SK-N-SH (cell line): ENCODE measurements around the gene STAC3. TPM values are rescaled to one million over a fixed set of nuclear protein-coding genes. Genes with fewer than 3 reads are reported as not detected.

ENCODE experiments used
- CTCF ChIA-PET: fragments of 300-600, 350-600 bp; formaldehyde crosslinking; extraction: SDS; loops from one replicate; lab custom pipeline; 2021; lab: Yijun Ruan, JAX
- POLR2A ChIA-PET: fragments of 350-600 bp; sonication (Branson Sonifier 250); formaldehyde crosslinking; extraction: SDS; loops from one replicate; lab custom pipeline; 2020; ENCODE audit warnings: antibody characterized with exemption, inconsistent platforms; lab: Yijun Ruan, JAX
- DNase-seq: peaks from one replicate; pipeline ENCODE4 v3.0.0; 2012
- H2AFZ ChIP-seq: fragments of 200-600 bp; sonication (generic); 2 replicates; pipeline ENCODE4 v1.8.1; 2016; ENCODE audit warnings: antibody characterized with exemption, mild to moderate bottlenecking, low read depth
- H3F3A ChIP-seq: fragments of 200-600 bp; sonication (generic); replicated peaks from 2 replicates; pipeline ENCODE3; 2016; ENCODE audit warnings: antibody characterized with exemption, mild to moderate bottlenecking; ENCODE audit not compliant: insufficient read depth
- H3K27ac ChIP-seq, 2 experiments: fragments of 200-500 bp in 1 of 2; fragments of 200-600 bp in 1 of 2; sonication (Bioruptor generic) in 1 of 2; sonication (generic), shearing (Covaris generic) in 1 of 2; 2 replicates each; pipeline versions ENCODE4 v1.5.1 to v1.6.1; 2014 to 2016; ENCODE audit warnings: low read depth in 2 of 2, inconsistent platforms in 1 of 2, low read length in 1 of 2, mild to moderate bottlenecking in 1 of 2, mixed read lengths in 1 of 2
- H3K27me3 ChIP-seq: fragments of 200-600 bp; sonication (generic), shearing (Covaris generic); 2 replicates; pipeline ENCODE4 v1.6.1; 2016; ENCODE audit warnings: mixed run types; ENCODE audit not compliant: insufficient read depth
- H3K36me3 ChIP-seq, 2 experiments: fragments of 200-500 bp in 1 of 2; fragments of 200-600 bp in 1 of 2; sonication (Bioruptor generic) in 1 of 2; sonication (generic) in 1 of 2; replicated peaks in 1 of 2; 2 replicates each; pipeline versions ENCODE3 to v1.5.1; 2014 to 2016; ENCODE audit warnings: low read length in 1 of 2, mild to moderate bottlenecking in 1 of 2; ENCODE audit not compliant: insufficient read depth in 2 of 2, control insufficient read depth in 1 of 2
- H3K4me1 ChIP-seq, 2 experiments: fragments of 200-500 bp in 1 of 2; fragments of 200-600 bp in 1 of 2; sonication (Bioruptor generic) in 1 of 2; sonication (generic), shearing (Covaris generic) in 1 of 2; 2 replicates each; pipeline versions ENCODE4 v1.5.1 to v1.6.1; 2014 to 2016; ENCODE audit warnings: low read depth in 1 of 2, low read length in 1 of 2, mixed run types in 1 of 2; ENCODE audit not compliant: insufficient read depth in 2 of 2, control insufficient read depth in 1 of 2
- H3K4me2 ChIP-seq: fragments of 200-600 bp; sonication (generic), shearing (Covaris generic); 2 replicates; pipeline ENCODE4 v1.6.1; 2017; ENCODE audit warnings: mixed run types
- H3K4me3 ChIP-seq, 2 experiments: fragments of 200-500 bp in 1 of 2; fragments of 200-600 bp in 1 of 2; sonication (Bioruptor generic) in 1 of 2; sonication (generic), shearing (Covaris generic) in 1 of 2; 2 replicates each; pipeline versions ENCODE4 v1.5.1 to v1.8.1; 2014 to 2016; ENCODE audit warnings: low read depth in 2 of 2, inconsistent platforms in 1 of 2, low read length in 1 of 2, mild to moderate bottlenecking in 1 of 2, mixed read lengths in 1 of 2, moderate library complexity in 1 of 2
- H3K79me2 ChIP-seq: fragments of 200-600 bp; sonication (generic); 2 replicates; pipeline ENCODE4 v1.8.1; 2017; ENCODE audit warnings: mild to moderate bottlenecking; ENCODE audit not compliant: insufficient read depth
- H3K9ac ChIP-seq: fragments of 200-600 bp; sonication (generic); 2 replicates; pipeline ENCODE4 v1.6.1; 2017; ENCODE audit warnings: mixed run types
- H3K9me2 ChIP-seq: fragments of 200-600 bp; sonication (generic); 2 replicates; pipeline ENCODE4 v1.6.1; 2017; ENCODE audit warnings: mixed run types
- H3K9me3 ChIP-seq: fragments of 200-600 bp; sonication (generic); 2 replicates; pipeline ENCODE4 v1.6.1; 2017; ENCODE audit warnings: mixed run types, mild to moderate bottlenecking, moderate library complexity
- H4K20me1 ChIP-seq: fragments of 200-600 bp; sonication (generic); 2 replicates; pipeline ENCODE4 v1.6.1; 2017; ENCODE audit warnings: mild to moderate bottlenecking, mixed run types; ENCODE audit not compliant: insufficient read depth
- CTCF ChIP-seq: fragments of 200-600 bp; sonication (generic); IDR thresholded peaks from 2 replicates; pipeline ENCODE4 v1.6.1; 2017; ENCODE audit warnings: antibody characterized with exemption, mild to moderate bottlenecking, moderate library complexity
- ELF1 ChIP-seq: IDR thresholded peaks from 2 replicates; pipeline ENCODE4 v1.4.0; 2012
- EZH2phosphoT487 ChIP-seq: fragments of 200-600 bp; sonication (generic); IDR thresholded peaks from 2 replicates; pipeline ENCODE4 v1.6.1; 2017; ENCODE audit warnings: low read depth, mixed run types, mild to moderate bottlenecking, antibody characterized with exemption, moderate library complexity, borderline replicate concordance
- FOXM1 ChIP-seq: IDR thresholded peaks from 2 replicates; pipeline ENCODE4 v1.4.0; 2012; ENCODE audit warnings: low read depth, mild to moderate bottlenecking
- GABPA ChIP-seq: IDR thresholded peaks from 2 replicates; pipeline ENCODE4 v1.4.0; 2012; ENCODE audit warnings: low read depth, mild to moderate bottlenecking
- MAX ChIP-seq: IDR thresholded peaks from 2 replicates; pipeline ENCODE4 v1.4.0; 2012; ENCODE audit warnings: low read depth
- MXI1 ChIP-seq: IDR thresholded peaks from 2 replicates; pipeline ENCODE4 v1.6.1; 2012; ENCODE audit warnings: mild to moderate bottlenecking, low read depth, low read length, improper control_type of control experiment
- NFIC ChIP-seq: IDR thresholded peaks from 2 replicates; pipeline ENCODE4 v1.4.0; 2012; ENCODE audit warnings: borderline replicate concordance
- NRF1 ChIP-seq: IDR thresholded peaks from 2 replicates; pipeline ENCODE4 v1.6.1; 2012; ENCODE audit warnings: low read depth, mild to moderate bottlenecking, low read length
- REST ChIP-seq: IDR thresholded peaks from 2 replicates; pipeline ENCODE4 v1.6.1; 2012; ENCODE audit warnings: mild to moderate bottlenecking, low read depth, low read length, moderate library complexity
- RFX5 ChIP-seq: IDR thresholded peaks from 2 replicates; pipeline ENCODE4 v1.6.1; 2012; ENCODE audit warnings: mild to moderate bottlenecking, improper control_type of control experiment, low read length
- RXRA ChIP-seq: IDR thresholded peaks from 2 replicates; pipeline ENCODE4 v1.4.0; 2012; ENCODE audit warnings: low read depth, mild to moderate bottlenecking, borderline replicate concordance
- SMC3 ChIP-seq: IDR thresholded peaks from 2 replicates; pipeline ENCODE4 v1.6.1; 2012; ENCODE audit warnings: low read depth, low read length, improper control_type of control experiment
- TAF1 ChIP-seq: IDR thresholded peaks from 2 replicates; pipeline ENCODE4 v1.6.1; 2012; ENCODE audit warnings: low read depth, mild to moderate bottlenecking, low read length, moderate library complexity, borderline replicate concordance
- TCF12 ChIP-seq: IDR thresholded peaks from 2 replicates; pipeline ENCODE4 v1.4.0; 2012
- TEAD4 ChIP-seq: IDR thresholded peaks from 2 replicates; pipeline ENCODE4 v1.4.0; 2012; ENCODE audit warnings: mild to moderate bottlenecking, borderline replicate concordance; ENCODE audit not compliant: insufficient read depth
- USF1 ChIP-seq: IDR thresholded peaks from 2 replicates; pipeline ENCODE4 v1.4.0; 2012; ENCODE audit warnings: low read depth, borderline replicate concordance
- YY1 ChIP-seq: IDR thresholded peaks from 2 replicates; pipeline ENCODE4 v1.4.0; 2012; ENCODE audit warnings: low read depth, mild to moderate bottlenecking
- ZBTB33 ChIP-seq: IDR thresholded peaks from 2 replicates; pipeline ENCODE4 v1.4.0; 2012; ENCODE audit warnings: low read depth, borderline replicate concordance
- WGBS: methylation state at CpG from one replicate; pipeline ENCODE4 v1.1.6; 2017; ENCODE audit warnings: low lambda C conversion rate; 5-methylcytosine and 5-hydroxymethylcytosine counted together
- polyA plus RNA-seq, 3 experiments: library from polyadenylated mRNA; depleted of rRNA; stranded (reverse); fragments of >200 nt; gene quantifications; 2 replicates each; pipeline ENCODE4 v1.2.3, GENCODE V29; 2012

STAC3 gene
- polyA plus RNA-seq, 1 of the 3 experiments (the other 2 are of a cell fraction) = 0.76 TPM

GRCh38 chr12:57241402-57242310 is 9.3 kb downstream of the STAC3 start:
- no peaks in the 10 kb centered on the region for H3K9me3 ChIP-seq
- H3K4me2 ChIP-seq = peak overlapping the region; percentile 96; the same call in 1 of the 2 replicates
- peak overlapping the region in 1 of 2 experiments; percentile 58; a peak in 2 of 4 replicates for H3K4me3 ChIP-seq
- H3K4me1 ChIP-seq = peaks cover 23 to 46% of the 10 kb centered on the region in 2 experiments; a peak in 2 of 4 replicates
- H3K9ac ChIP-seq = no peak overlapping the region
- peaks cover 0 to 2% of the 10 kb centered on the region in 2 experiments for H3K36me3 ChIP-seq
- H3F3A ChIP-seq = peaks cover 17% of the 10 kb centered on the region
- 24% methylated on average over 38 of the region's 48 CpGs for WGBS
- CTCF ChIA-PET = interaction anchor here (0.9 to 31.5 kb wide), 23 partner anchors 11 to 342 kb away, joined by 3 to 937 read pairs (median 8); partner anchors contain the start of genes GLI1, INHBE, LRP1 and LRP1-AS
- no peaks in the 10 kb centered on the region for H3K79me2 ChIP-seq
- no peak overlapping the region for H3K27ac ChIP-seq
- H4K20me1 ChIP-seq = no peaks in the 10 kb centered on the region
- H3K9me2 ChIP-seq = no peaks in the 10 kb centered on the region
- no peak overlapping the region for H2AFZ ChIP-seq
- TF ChIP-seq YY1 (no peak), ZBTB33 (no peak), CTCF (no peak), EZH2phosphoT487 (no peak), ELF1 (no peak), TEAD4 (no peak), NFIC (no peak), GABPA (no peak), USF1 (no peak), TCF12 (no peak), NRF1 (no peak), MXI1 (no peak), RFX5 (no peak), SMC3 (no peak), RXRA (no peak), REST (no peak), TAF1 (no peak), FOXM1 (no peak), MAX (no peak)
- TF ChIP-seq, all 33 proteins: peak for 0
- peaks cover 19% of the 10 kb centered on the region; the same call in 1 of the 2 replicates for H3K27me3 ChIP-seq
- POLR2A ChIA-PET = interaction anchor here (0.5 to 5.6 kb wide), 8 partner anchors 12 to 1271 kb away, joined by 3 to 43 read pairs (median 3); partner anchors contain the start of gene SHMT2
- DNase-seq = peak; percentile 57
